Vagina (tissue), 2 donors: ENCODE measurements around the gene REV3L. TPM values are rescaled to one million over a fixed set of nuclear protein-coding genes. Genes with fewer than 3 reads are reported as not detected.

Experiments
- DNase-seq, 2 donors: peaks; one replicate each; pipeline ENCODE4 v3.0.0-alpha.2; 2017; ENCODE audit errors: extremely low spot score in 2 of 2
- H3K27ac ChIP-seq: fragments of 200-600 bp; sonication (generic); one replicate; pipeline ENCODE4 v1.5.1; 2019
- H3K27me3 ChIP-seq: fragments of 200-600 bp; sonication (generic); one replicate; pipeline ENCODE4 v1.5.1; 2019
- H3K36me3 ChIP-seq, 2 donors: fragments of 200-600 bp; sonication (generic); one replicate each; pipeline ENCODE4 v1.5.1; 2017 to 2019
- H3K4me1 ChIP-seq: fragments of 200-600 bp; sonication (generic); one replicate; pipeline ENCODE4 v1.5.1; 2019
- H3K4me3 ChIP-seq, 2 donors: fragments of 200-600 bp; sonication (generic); 1 replicate in 1 of 2; 2 replicates in 1 of 2; pipeline ENCODE4 v1.5.1; 2016 to 2019
- H3K9me3 ChIP-seq: fragments of 200-600 bp; sonication (generic); one replicate; pipeline ENCODE4 v1.5.1; 2019
- CTCF ChIP-seq, 3 experiments: fragments of 450-650 bp in 2 of 3; fragments of 200-600 bp in 1 of 3; sonication (generic) in 1 of 3; IDR thresholded peaks; one replicate each; pipeline ENCODE4 v1.5.1; 2017 to 2019; ENCODE audit warnings: antibody characterized with exemption in 3 of 3, mild to moderate bottlenecking in 2 of 3, moderate library complexity in 2 of 3
- POLR2A ChIP-seq, 2 donors: fragments of 450-650 bp; IDR thresholded peaks; one replicate each; pipeline ENCODE4 v1.6.1; 2017; ENCODE audit warnings: antibody characterized with exemption in 2 of 2, mild to moderate bottlenecking in 2 of 2, moderate library complexity in 2 of 2
- POLR2AphosphoS5 ChIP-seq, 2 donors: sonication (generic); formaldehyde crosslinking; IDR thresholded peaks; one replicate each; pipeline ENCODE4 v1.9.0; 2017; ENCODE audit warnings: antibody characterized with exemption in 2 of 2, mild to moderate bottlenecking in 2 of 2, low read depth in 1 of 2; ENCODE audit not compliant: insufficient read depth in 1 of 2
- intact Hi-C: fragments of 100-400 bp; cut with DNase I; formaldehyde crosslinking; loops from one replicate; pipeline ENCODE4 v1.15.1; 2023
- total RNA-seq: library from RNA; depleted of rRNA; stranded (reverse); fragments of >200 nt; gene quantifications from one replicate; pipeline ENCODE4 v1.2.3, GENCODE V29; 2016

REV3L gene
- total RNA-seq, 1 donor from 2014 or later = 33.9 TPM

- H3K4me3 ChIP-seq = no peak overlapping the region
- H3K4me1 ChIP-seq = no peaks in the 10 kb centered on the region
- H3K27ac ChIP-seq = no peak overlapping the region
- TF ChIP-seq POLR2AphosphoS5 (IDR thresholded peaks at IDR 0.05; ENCODE audit: insufficient read depth in 1 of 2, low read depth in 1 of 2) (no peak), POLR2A (IDR thresholded peaks at IDR 0.05) (no peak), CTCF (IDR thresholded peaks at IDR 0.05) (peak in 1 of 3 experiments; percentile 41)
- intact Hi-C loops = loop anchor here (10.0 kb wide), 1 partner anchor 103 kb away; no protein-coding TSS in a partner anchor
- DNase-seq = no peak
- H3K9me3 ChIP-seq = no peaks in the 10 kb centered on the region
- peaks cover 0 to 24% of the 10 kb centered on the region in 2 donors for H3K36me3 ChIP-seq
- no peaks in the 10 kb centered on the region for H3K27me3 ChIP-seq
Observed at GRCh38 chr6:111361648-111362047, 121.4 kb downstream of the REV3L start.

- peaks cover 0 to 34% of the 10 kb centered on the region in 2 donors for H3K36me3 ChIP-seq
- H3K4me1 ChIP-seq = no peaks in the 10 kb centered on the region
Observed at GRCh38 chr6:111358454-111358853, 124.6 kb downstream of the REV3L start.

GRCh38 chr6:111357705-111358104, 125.3 kb downstream of the REV3L start:
- DNase-seq = no peak
- no peak overlapping the region for H3K27ac ChIP-seq
- H3K9me3 ChIP-seq = no peaks in the 10 kb centered on the region
- H3K4me3 ChIP-seq = no peak overlapping the region
- no peaks in the 10 kb centered on the region for H3K27me3 ChIP-seq
- intact Hi-C loops = no loop called here
- peaks cover 0 to 31% of the 10 kb centered on the region in 2 donors for H3K36me3 ChIP-seq
- H3K4me1 ChIP-seq = no peaks in the 10 kb centered on the region
- TF ChIP-seq CTCF (IDR thresholded peaks at IDR 0.05) (no peak), POLR2A (IDR thresholded peaks at IDR 0.05) (no peak), POLR2AphosphoS5 (IDR thresholded peaks at IDR 0.05; ENCODE audit: insufficient read depth in 1 of 2, low read depth in 1 of 2) (no peak)

More at GRCh38 chr6:111358454-111358853, 124.6 kb downstream of the REV3L start:
- Histone ChIP-seq H3K27me3 (no peaks in the 10 kb centered on the region), H3K9me3 (no peaks in the 10 kb centered on the region), H3K27ac (no peak overlapping the region), H3K4me3 (no peak overlapping the region)
- intact Hi-C loops = no loop called here
- no peak for TF ChIP-seq CTCF (IDR thresholded peaks at IDR 0.05)
- no peak for TF ChIP-seq POLR2AphosphoS5 (IDR thresholded peaks at IDR 0.05; ENCODE audit: insufficient read depth in 1 of 2, low read depth in 1 of 2)
- no peak for TF ChIP-seq POLR2A (IDR thresholded peaks at IDR 0.05)
- no peak for DNase-seq

GRCh38 chr6:111356551-111356950, 126.5 kb downstream of the REV3L start:
- Histone ChIP-seq H3K9me3 (no peaks in the 10 kb centered on the region), H3K27ac (no peak overlapping the region), H3K27me3 (no peaks in the 10 kb centered on the region), H3K4me3 (no peak overlapping the region), H3K36me3 (peaks cover 0 to 36% of the 10 kb centered on the region in 2 donors), H3K4me1 (no peaks in the 10 kb centered on the region)
- TF ChIP-seq POLR2A (IDR thresholded peaks at IDR 0.05) = no peak
- no peak for TF ChIP-seq POLR2AphosphoS5 (IDR thresholded peaks at IDR 0.05; ENCODE audit: insufficient read depth in 1 of 2, low read depth in 1 of 2)
- TF ChIP-seq CTCF (IDR thresholded peaks at IDR 0.05) = no peak
- no peak for DNase-seq
- intact Hi-C loops = no loop called here

- no peak for TF ChIP-seq CTCF (IDR thresholded peaks at IDR 0.05)
- no peak for TF ChIP-seq POLR2AphosphoS5 (IDR thresholded peaks at IDR 0.05; ENCODE audit: insufficient read depth in 1 of 2, low read depth in 1 of 2)
- no peak for TF ChIP-seq POLR2A (IDR thresholded peaks at IDR 0.05)
- Histone ChIP-seq H3K27ac (no peak overlapping the region), H3K27me3 (no peaks in the 10 kb centered on the region), H3K36me3 (peaks cover 0 to 47% of the 10 kb centered on the region in 2 donors), H3K4me1 (no peaks in the 10 kb centered on the region), H3K9me3 (no peaks in the 10 kb centered on the region), H3K4me3 (no peak overlapping the region)
- intact Hi-C loops = no loop called here
- DNase-seq = no peak
Observed at GRCh38 chr6:111354758-111355555, 128.1 kb downstream of the REV3L start.
